ENCODE results near the gene SP9. TPM values are rescaled to one million over a fixed set of nuclear protein-coding genes. Genes with fewer than 3 reads are reported as not detected.

SP9 gene
- total RNA-seq, 4 donors from 2014 or later = not detected

- no peaks in the 10 kb centered on the region for H3K9me3 ChIP-seq
- 63 to 66% methylated on average over 1 of the region's 1 CpG for WGBS, 2 donors
- DNase-seq (ENCODE audit: low spot score in 2 of 2) = no peak
- H3K27me3 ChIP-seq = peaks cover 0 to 56% of the 10 kb centered on the region in 2 donors
- H3K27ac ChIP-seq = no peak overlapping the region
- H3K36me3 ChIP-seq = no peaks in the 10 kb centered on the region
- TF ChIP-seq EP300 (IDR thresholded peaks at IDR 0.05) (no peak), CTCF (IDR thresholded peaks at IDR 0.05) (no peak), POLR2A (IDR thresholded peaks at IDR 0.05) (no peak)
- H3K4me1 ChIP-seq = peaks cover 0 to 15% (median 12%) of the 10 kb centered on the region in 4 donors
- H3K4me3 ChIP-seq = no peak overlapping the region
Observed at GRCh38 chr2:174322149-174322548, 12.6 kb upstream of the SP9 start.

- WGBS, 2 donors = 67 to 74% methylated on average over 1 of the region's 1 CpG
- H3K9me3 ChIP-seq = no peaks in the 10 kb centered on the region
- no peak for DNase-seq (ENCODE audit: low spot score in 2 of 2)
- H3K4me3 ChIP-seq = no peak overlapping the region
- TF ChIP-seq CTCF (IDR thresholded peaks at IDR 0.05) = no peak
- no peak for TF ChIP-seq EP300 (IDR thresholded peaks at IDR 0.05)
- no peak for TF ChIP-seq POLR2A (IDR thresholded peaks at IDR 0.05)
- H3K27me3 ChIP-seq = peaks cover 0 to 62% of the 10 kb centered on the region in 2 donors
- no peak overlapping the region for H3K27ac ChIP-seq
- H3K36me3 ChIP-seq = no peaks in the 10 kb centered on the region
- peaks cover 0 to 21% (median 13%) of the 10 kb centered on the region in 4 donors for H3K4me1 ChIP-seq
Observed at GRCh38 chr2:174322746-174323145, 12.0 kb upstream of the SP9 start.

- Histone ChIP-seq H3K36me3 (no peaks in the 10 kb centered on the region), H3K27me3 (peaks cover 9 to 67% of the 10 kb centered on the region in 2 donors), H3K9me3 (no peaks in the 10 kb centered on the region), H3K4me1 (peaks cover 0 to 34% (median 15%) of the 10 kb centered on the region in 4 donors), H3K4me3 (no peak overlapping the region), H3K27ac (no peak overlapping the region)
- no peak for DNase-seq (ENCODE audit: low spot score in 2 of 2)
- WGBS, 2 donors = 50 to 70% methylated on average over 2 of the region's 2 CpGs
- TF ChIP-seq CTCF (IDR thresholded peaks at IDR 0.05) = no peak
Observed at GRCh38 chr2:174324530-174324929, 10.2 kb upstream of the SP9 start.

- H3K36me3 ChIP-seq = no peaks in the 10 kb centered on the region
- no peak for TF ChIP-seq POLR2A (IDR thresholded peaks at IDR 0.05)
- TF ChIP-seq CTCF (IDR thresholded peaks at IDR 0.05) = no peak
- no peak for TF ChIP-seq EP300 (IDR thresholded peaks at IDR 0.05)
- WGBS, 2 donors = 54% methylated on average over 30 of the region's 30 CpGs
- H3K27ac ChIP-seq = no peak overlapping the region
- H3K4me3 ChIP-seq = peak overlapping the region; percentile 29 to 54 (median 38)
- H3K27me3 ChIP-seq = peaks cover 13 to 74% of the 10 kb centered on the region in 2 donors
- H3K9me3 ChIP-seq = no peaks in the 10 kb centered on the region
- DNase-seq (ENCODE audit: low spot score in 2 of 2) = no peak
- peaks cover 0 to 34% (median 15%) of the 10 kb centered on the region in 4 donors for H3K4me1 ChIP-seq
Observed at GRCh38 chr2:174325373-174326160, 9.2 kb upstream of the SP9 start.

GRCh38 chr2:174326161-174327020, 8.4 kb upstream of the SP9 start:
- no peak overlapping the region for H3K27ac ChIP-seq
- H3K4me3 ChIP-seq = peak overlapping the region; percentile 29 to 54 (median 38)
- peaks cover 0 to 34% (median 15%) of the 10 kb centered on the region in 4 donors for H3K4me1 ChIP-seq
- DNase-seq (ENCODE audit: low spot score in 2 of 2) = no peak
- TF ChIP-seq POLR2A (IDR thresholded peaks at IDR 0.05) = no peak
- no peak for TF ChIP-seq EP300 (IDR thresholded peaks at IDR 0.05)
- no peak for TF ChIP-seq CTCF (IDR thresholded peaks at IDR 0.05)
- H3K9me3 ChIP-seq = no peaks in the 10 kb centered on the region
- peaks cover 13 to 82% of the 10 kb centered on the region in 2 donors for H3K27me3 ChIP-seq
- WGBS, 2 donors = 1 to 2% methylated on average over 53 to 62 of the region's 63 CpGs
- H3K36me3 ChIP-seq = no peaks in the 10 kb centered on the region

All from tibial nerve (tissue), 4 donors.